ENCODE data around the gene LOC101059915.

Gene LOC101059915

GRCh38 chrX:71657267-71657666 lies 10.1 kb upstream of the LOC101059915 start:
- H3K27ac ChIP-seq (ENCODE audit: extremely low read depth, low read depth, low read length) = no peak overlapping the region
- no peaks in the 10 kb centered on the region for H3K4me1 ChIP-seq (ENCODE audit: control insufficient read depth, insufficient read depth, low read length)
- ChIA-PET CTCF (no interaction called here), POLR2A (no interaction called here)
- no peak overlapping the region for H3K4me3 ChIP-seq (ENCODE audit: low read depth, low read length)
- TF ChIP-seq ZNF785 (tag by site-specific recombination; IDR thresholded peaks at IDR 0.05) (no peak), ZBTB1 (tag by site-specific recombination; IDR thresholded peaks at IDR 0.05) (no peak), HOXD13 (CRISPR knock-in tag; IDR thresholded peaks at IDR 0.05; ENCODE audit: borderline replicate concordance) (no peak), ZNF707 (tag by site-specific recombination; IDR thresholded peaks at IDR 0.05) (no peak), YY1 (tag by site-specific recombination; IDR thresholded peaks at IDR 0.05) (no peak), SP2 (tag by site-specific recombination; IDR thresholded peaks at IDR 0.05) (no peak), ZBTB6 (tag by site-specific recombination; IDR thresholded peaks at IDR 0.05) (no peak), ZBTB17 (tag by site-specific recombination; IDR thresholded peaks at IDR 0.05) (no peak), EGR2 (tag by site-specific recombination; IDR thresholded peaks at IDR 0.05; ENCODE audit: low read depth) (no peak), ZNF274 (IDR thresholded peaks at IDR 0.05; ENCODE audit: low read length) (no peak), ZNF274 (tag by site-specific recombination; IDR thresholded peaks at IDR 0.05; ENCODE audit: borderline replicate concordance) (no peak), BCL6B (tag by site-specific recombination; IDR thresholded peaks at IDR 0.05) (no peak), ZNF404 (tag by site-specific recombination; IDR thresholded peaks at IDR 0.05) (no peak), KLF17 (tag by site-specific recombination; IDR thresholded peaks at IDR 0.05) (no peak), ZNF610 (tag by site-specific recombination; IDR thresholded peaks at IDR 0.05; ENCODE audit: borderline replicate concordance) (no peak)
- TF ChIP-seq, protein P1, sequence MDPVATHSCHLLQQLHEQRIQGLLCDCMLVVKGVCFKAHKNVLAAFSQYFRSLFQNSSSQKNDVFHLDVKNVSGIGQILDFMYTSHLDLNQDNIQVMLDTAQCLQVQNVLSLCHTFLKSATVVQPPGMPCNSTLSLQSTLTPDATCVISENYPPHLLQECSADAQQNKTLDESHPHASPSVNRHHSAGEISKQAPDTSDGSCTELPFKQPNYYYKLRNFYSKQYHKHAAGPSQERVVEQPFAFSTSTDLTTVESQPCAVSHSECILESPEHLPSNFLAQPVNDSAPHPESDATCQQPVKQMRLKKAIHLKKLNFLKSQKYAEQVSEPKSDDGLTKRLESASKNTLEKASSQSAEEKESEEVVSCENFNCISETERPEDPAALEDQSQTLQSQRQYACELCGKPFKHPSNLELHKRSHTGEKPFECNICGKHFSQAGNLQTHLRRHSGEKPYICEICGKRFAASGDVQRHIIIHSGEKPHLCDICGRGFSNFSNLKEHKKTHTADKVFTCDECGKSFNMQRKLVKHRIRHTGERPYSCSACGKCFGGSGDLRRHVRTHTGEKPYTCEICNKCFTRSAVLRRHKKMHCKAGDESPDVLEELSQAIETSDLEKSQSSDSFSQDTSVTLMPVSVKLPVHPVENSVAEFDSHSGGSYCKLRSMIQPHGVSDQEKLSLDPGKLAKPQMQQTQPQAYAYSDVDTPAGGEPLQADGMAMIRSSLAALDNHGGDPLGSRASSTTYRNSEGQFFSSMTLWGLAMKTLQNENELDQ (tag by site-specific recombination; IDR thresholded peaks at IDR 0.05; ENCODE audit: low read depth) = no peak
- TF ChIP-seq, protein P2, sequence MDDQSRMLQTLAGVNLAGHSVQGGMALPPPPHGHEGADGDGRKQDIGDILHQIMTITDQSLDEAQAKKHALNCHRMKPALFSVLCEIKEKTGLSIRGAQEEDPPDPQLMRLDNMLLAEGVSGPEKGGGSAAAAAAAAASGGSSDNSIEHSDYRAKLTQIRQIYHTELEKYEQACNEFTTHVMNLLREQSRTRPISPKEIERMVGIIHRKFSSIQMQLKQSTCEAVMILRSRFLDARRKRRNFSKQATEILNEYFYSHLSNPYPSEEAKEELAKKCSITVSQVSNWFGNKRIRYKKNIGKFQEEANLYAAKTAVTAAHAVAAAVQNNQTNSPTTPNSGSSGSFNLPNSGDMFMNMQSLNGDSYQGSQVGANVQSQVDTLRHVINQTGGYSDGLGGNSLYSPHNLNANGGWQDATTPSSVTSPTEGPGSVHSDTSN (CRISPR knock-in tag; IDR thresholded peaks at IDR 0.05) = no peak
- TF ChIP-seq, protein P3, sequence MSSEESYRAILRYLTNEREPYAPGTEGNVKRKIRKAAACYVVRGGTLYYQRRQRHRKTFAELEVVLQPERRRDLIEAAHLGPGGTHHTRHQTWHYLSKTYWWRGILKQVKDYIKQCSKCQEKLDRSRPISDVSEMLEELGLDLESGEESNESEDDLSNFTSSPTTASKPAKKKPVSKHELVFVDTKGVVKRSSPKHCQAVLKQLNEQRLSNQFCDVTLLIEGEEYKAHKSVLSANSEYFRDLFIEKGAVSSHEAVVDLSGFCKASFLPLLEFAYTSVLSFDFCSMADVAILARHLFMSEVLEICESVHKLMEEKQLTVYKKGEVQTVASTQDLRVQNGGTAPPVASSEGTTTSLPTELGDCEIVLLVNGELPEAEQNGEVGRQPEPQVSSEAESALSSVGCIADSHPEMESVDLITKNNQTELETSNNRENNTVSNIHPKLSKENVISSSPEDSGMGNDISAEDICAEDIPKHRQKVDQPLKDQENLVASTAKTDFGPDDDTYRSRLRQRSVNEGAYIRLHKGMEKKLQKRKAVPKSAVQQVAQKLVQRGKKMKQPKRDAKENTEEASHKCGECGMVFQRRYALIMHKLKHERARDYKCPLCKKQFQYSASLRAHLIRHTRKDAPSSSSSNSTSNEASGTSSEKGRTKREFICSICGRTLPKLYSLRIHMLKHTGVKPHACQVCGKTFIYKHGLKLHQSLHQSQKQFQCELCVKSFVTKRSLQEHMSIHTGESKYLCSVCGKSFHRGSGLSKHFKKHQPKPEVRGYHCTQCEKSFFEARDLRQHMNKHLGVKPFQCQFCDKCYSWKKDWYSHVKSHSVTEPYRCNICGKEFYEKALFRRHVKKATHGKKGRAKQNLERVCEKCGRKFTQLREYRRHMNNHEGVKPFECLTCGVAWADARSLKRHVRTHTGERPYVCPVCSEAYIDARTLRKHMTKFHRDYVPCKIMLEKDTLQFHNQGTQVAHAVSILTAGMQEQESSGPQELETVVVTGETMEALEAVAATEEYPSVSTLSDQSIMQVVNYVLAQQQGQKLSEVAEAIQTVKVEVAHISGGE (tag by site-specific recombination; conservative IDR thresholded peaks at IDR 0.05; ENCODE audit: low read depth) = no peak
- TF ChIP-seq, protein P4, sequence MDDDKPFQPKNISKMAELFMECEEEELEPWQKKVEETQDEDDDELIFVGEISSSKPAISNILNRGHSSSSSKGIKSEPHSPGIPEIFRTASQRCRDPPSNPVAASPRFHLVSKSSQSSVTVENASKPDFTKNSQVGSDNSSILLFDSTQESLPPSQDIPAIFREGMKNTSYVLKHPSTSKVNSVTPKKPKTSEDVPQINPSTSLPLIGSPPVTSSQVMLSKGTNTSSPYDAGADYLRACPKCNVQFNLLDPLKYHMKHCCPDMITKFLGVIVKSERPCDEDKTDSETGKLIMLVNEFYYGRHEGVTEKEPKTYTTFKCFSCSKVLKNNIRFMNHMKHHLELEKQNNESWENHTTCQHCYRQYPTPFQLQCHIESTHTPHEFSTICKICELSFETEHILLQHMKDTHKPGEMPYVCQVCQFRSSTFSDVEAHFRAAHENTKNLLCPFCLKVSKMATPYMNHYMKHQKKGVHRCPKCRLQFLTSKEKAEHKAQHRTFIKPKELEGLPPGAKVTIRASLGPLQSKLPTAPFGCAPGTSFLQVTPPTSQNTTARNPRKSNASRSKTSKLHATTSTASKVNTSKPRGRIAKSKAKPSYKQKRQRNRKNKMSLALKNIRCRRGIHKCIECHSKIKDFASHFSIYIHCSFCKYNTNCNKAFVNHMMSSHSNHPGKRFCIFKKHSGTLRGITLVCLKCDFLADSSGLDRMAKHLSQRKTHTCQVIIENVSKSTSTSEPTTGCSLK (tag by site-specific recombination; IDR thresholded peaks at IDR 0.05) = no peak
- H3K9me3 ChIP-seq (ENCODE audit: control insufficient read depth, insufficient read depth, low read depth, low read length) = no peaks in the 10 kb centered on the region
- no peaks in the 10 kb centered on the region for H3K36me3 ChIP-seq (ENCODE audit: control insufficient read depth in 2 of 2, insufficient read depth in 1 of 2, low read length in 2 of 2)

All from HEK293 (cell line).